Aorta (tissue), 5 donors: Measurements from ENCODE around the gene APOBEC3B. TPM values are rescaled to one million over a fixed set of nuclear protein-coding genes. Genes with fewer than 3 reads are reported as not detected.
A peak's percentile ranks its signal among the peaks of the same experiment; 100 is the strongest.

Experiments
- ATAC-seq: fragments of 200-7000 bp; cut with Tn5 transposase; one replicate; pipeline ENCODE4 v1.9.1; 2022; ENCODE audit warnings: moderate library complexity; ENCODE audit not compliant: low FRiP score
- DNase-seq, 2 donors: peaks; one replicate each; pipeline ENCODE4 v3.0.0-alpha.2; 2020
- H3K27ac ChIP-seq, 2 donors: one replicate each; pipeline ENCODE4 v1.5.1; 2013; ENCODE audit warnings: low read length in 2 of 2, mild to moderate bottlenecking in 2 of 2, moderate library complexity in 2 of 2, control low read depth in 1 of 2, inconsistent platforms in 1 of 2, low read depth in 1 of 2
- H3K27me3 ChIP-seq, 2 donors: one replicate each; pipeline ENCODE4 v1.6.1; 2013; ENCODE audit warnings: control low read depth in 1 of 2, low read length in 1 of 2, mild to moderate bottlenecking in 1 of 2, moderate library complexity in 1 of 2; ENCODE audit not compliant: insufficient read depth in 2 of 2, control insufficient read depth in 1 of 2
- H3K36me3 ChIP-seq, 2 donors: one replicate each; pipeline ENCODE4 v1.6.1; 2013; ENCODE audit warnings: control low read depth in 1 of 2, low read length in 1 of 2, mild to moderate bottlenecking in 1 of 2; ENCODE audit not compliant: insufficient read depth in 2 of 2, control insufficient read depth in 1 of 2
- H3K4me1 ChIP-seq, 2 donors: one replicate each; pipeline ENCODE4 v1.6.1; 2013; ENCODE audit warnings: low read length in 2 of 2, control low read depth in 1 of 2, mild to moderate bottlenecking in 1 of 2, moderate library complexity in 1 of 2; ENCODE audit not compliant: insufficient read depth in 2 of 2, control insufficient read depth in 1 of 2
- H3K4me3 ChIP-seq, 2 donors: one replicate each; pipeline ENCODE4 v1.5.1; 2013; ENCODE audit warnings: low read length in 2 of 2, control low read depth in 1 of 2, mild to moderate bottlenecking in 1 of 2
- H3K9me3 ChIP-seq: one replicate; pipeline ENCODE4 v1.6.1; 2013; ENCODE audit warnings: mild to moderate bottlenecking, low read length; ENCODE audit not compliant: control insufficient read depth
- WGBS, 2 donors: extraction: QIAGEN DNeasy Blood & Tissue Kit; methylation state at CpG; one replicate each; pipeline ENCODE4 v1.1.7; 2013; 5-methylcytosine and 5-hydroxymethylcytosine counted together
- intact Hi-C, 2 donors: fragments of 100-400 bp; cut with DNase I; formaldehyde crosslinking; loops; one replicate each; pipeline versions ENCODE4 v1.14.2 to v1.15.0; 2022
- long read RNA-seq, 2 donors: library from polyadenylated mRNA; unstranded; transcript quantifications; one replicate each; pipeline ENCODE4 v2.0.0, GENCODE V29; 2020 to 2021
- polyA plus RNA-seq, 2 donors: library from polyadenylated mRNA; stranded (reverse); fragments of 200-250 nt; gene quantifications; one replicate each; pipeline ENCODE4 v1.2.3, GENCODE V29; 2013
- total RNA-seq, 2 donors: library from RNA; stranded (reverse); fragmentation: NEBNext Ultra II Directional; extraction: Animal tissue kit (Norgen Biotek cat#: 25700); gene quantifications; one replicate each; pipeline ENCODE4 v1.2.1, GENCODE V29; 2021
- donor health status: healthy with polysubstance abuse.
- donor health status: Bipolar disorder and iron deficiency.
- donor health status: DM: no; HTN: no; CAD: no.
- donor health status: DM: no; HTN: no; CAD: no.
- donor health status: DM: yes; HTN: yes; CAD: no.

The APOBEC3B gene
- 1 to 10 TPM in 1 of 2 donors, not detected in 1; 1.4 TPM for total RNA-seq
- polyA plus RNA-seq, result 1 to 10 TPM in 1 of 2 donors, not detected in 1; 2.0 TPM
- long read RNA-seq, donor 1, result 0 reads
- long read RNA-seq, donor 2, result 0 reads

GRCh38 chr22:38981992-38982927, at the start of gene APOBEC3B:
Gene APOBEC3B, plus strand, starts transcription at chr22:38982347. Its CDS starts 107 bp downstream, at chr22:38982454.
- DNase-seq, result peak; percentile 83 to 90
- intact Hi-C loops, result loop anchor here in 1 of 2 donors (5.0 kb wide), 1 partner anchor 120 kb away; no protein-coding TSS in a partner anchor

GRCh38 chr22:38935023-38935422, 47.1 kb upstream of the APOBEC3B start:
- Histone ChIP-seq H3K4me3 (no peak overlapping the region), H3K27ac (no peak overlapping the region), H3K9me3 (no peaks in the 10 kb centered on the region), H3K4me1 (no peaks in the 10 kb centered on the region), H3K36me3 (no peaks in the 10 kb centered on the region), H3K27me3 (no peaks in the 10 kb centered on the region)
- intact Hi-C loops, result no loop called here
- 76 to 78% methylated on average over 8 of the region's 8 CpGs for WGBS, 2 donors
- no peak for ATAC-seq
- DNase-seq, result no peak

More at GRCh38 chr22:38981992-38982927, at the start of gene APOBEC3B:
- Histone ChIP-seq H3K27ac (no peak within 1 kb of the TSS), H3K9me3 (no peaks in the 10 kb centered on the region), H3K36me3 (no peaks in the 10 kb centered on the region), H3K27me3 (no peaks in the 10 kb centered on the region), H3K4me3 (peak within 1 kb of the TSS; percentile 2 to 19), H3K4me1 (no peaks in the 10 kb centered on the region)
- peak; percentile 97 for ATAC-seq
- 12% methylated on average over 14 to 16 of the region's 16 CpGs for WGBS, 2 donors

- Histone ChIP-seq H3K4me1 (no peaks in the 10 kb centered on the region), H3K36me3 (no peaks in the 10 kb centered on the region), H3K9me3 (no peaks in the 10 kb centered on the region), H3K27me3 (no peaks in the 10 kb centered on the region), H3K4me3 (no peak overlapping the region), H3K27ac (no peak overlapping the region)
- no peak for DNase-seq
- WGBS, 2 donors, result 92 to 95% methylated on average over 13 of the region's 13 CpGs
- intact Hi-C loops, result no loop called here
- ATAC-seq, result no peak
Measured at GRCh38 chr22:38935616-38936015, 46.5 kb upstream of the APOBEC3B start.

GRCh38 chr22:38936562-38936961, 45.6 kb upstream of the APOBEC3B start:
- Histone ChIP-seq H3K4me3 (no peak overlapping the region), H3K36me3 (no peaks in the 10 kb centered on the region), H3K4me1 (no peaks in the 10 kb centered on the region), H3K27me3 (no peaks in the 10 kb centered on the region), H3K27ac (no peak overlapping the region), H3K9me3 (no peaks in the 10 kb centered on the region)
- ATAC-seq, result no peak
- 79 to 81% methylated on average over 17 of the region's 17 CpGs for WGBS, 2 donors
- intact Hi-C loops, result no loop called here
- no peak for DNase-seq

DNA sequence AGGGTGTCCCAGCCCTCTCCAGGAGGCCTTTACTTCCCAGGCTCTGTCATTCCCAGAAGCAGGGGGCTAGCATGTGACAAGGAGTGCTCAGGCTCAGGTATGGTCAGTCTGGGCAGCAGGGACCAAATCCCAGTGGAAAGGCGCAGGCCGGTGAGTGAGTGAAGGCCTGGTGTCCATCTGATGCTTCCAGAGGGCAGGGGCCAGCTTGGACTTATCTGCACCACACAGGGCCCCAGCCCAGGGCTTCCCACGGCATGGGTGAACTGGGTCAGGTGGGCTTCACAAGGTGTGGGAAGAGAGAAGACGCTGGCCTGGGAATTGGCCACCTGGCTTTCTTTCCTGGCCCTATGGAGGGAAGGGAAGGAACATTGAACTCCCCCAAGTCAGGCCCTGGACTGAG, 45.1 kb upstream of the APOBEC3B start:
- DNase-seq, result no peak
- Histone ChIP-seq H3K27ac (no peak overlapping the region), H3K36me3 (no peaks in the 10 kb centered on the region), H3K27me3 (no peaks in the 10 kb centered on the region), H3K9me3 (no peaks in the 10 kb centered on the region), H3K4me3 (no peak overlapping the region), H3K4me1 (no peaks in the 10 kb centered on the region)
- WGBS, 2 donors, result 97 to 98% methylated on average over 4 of the region's 4 CpGs
- ATAC-seq, result no peak
- intact Hi-C loops, result no loop called here

GRCh38 chr22:38937541-38937940, 44.6 kb upstream of the APOBEC3B start:
- no peak overlapping the region for H3K27ac ChIP-seq
- DNase-seq (no peak), ATAC-seq (no peak)
- no peaks in the 10 kb centered on the region for H3K9me3 ChIP-seq
- no peak overlapping the region for H3K4me3 ChIP-seq
- 81 to 85% methylated on average over 12 of the region's 12 CpGs for WGBS, 2 donors
- no peaks in the 10 kb centered on the region for H3K27me3 ChIP-seq
- no peaks in the 10 kb centered on the region for H3K4me1 ChIP-seq
- H3K36me3 ChIP-seq, result no peaks in the 10 kb centered on the region
- intact Hi-C loops, result no loop called here

DNA sequence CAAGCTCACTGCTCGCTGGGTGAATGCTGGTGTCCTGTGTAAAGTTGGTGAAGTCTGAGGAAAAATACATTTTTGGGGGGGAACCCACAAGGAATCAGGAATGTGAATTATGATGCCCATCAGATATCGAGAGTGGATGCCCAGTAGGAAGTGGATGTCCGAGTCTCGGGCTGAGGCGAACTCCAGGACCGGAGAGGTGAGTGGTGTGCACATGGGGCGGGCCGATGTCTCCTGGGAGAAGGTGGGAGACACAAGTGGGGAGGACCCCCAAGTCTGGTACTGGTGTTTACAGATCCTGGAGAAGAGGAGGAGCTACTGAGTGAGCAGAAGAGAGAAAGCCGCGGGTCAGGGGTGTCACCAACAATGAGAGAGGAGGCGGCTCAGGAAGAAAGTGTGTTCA, 43.9 kb upstream of the APOBEC3B start:
- intact Hi-C loops, result no loop called here
- H3K27ac ChIP-seq, result no peak overlapping the region
- H3K4me3 ChIP-seq, result no peak overlapping the region
- ATAC-seq (no peak), DNase-seq (no peak)
- H3K27me3 ChIP-seq, result no peaks in the 10 kb centered on the region
- H3K9me3 ChIP-seq, result no peaks in the 10 kb centered on the region
- H3K4me1 ChIP-seq, result no peaks in the 10 kb centered on the region
- 62 to 72% methylated on average over 11 of the region's 11 CpGs for WGBS, 2 donors
- H3K36me3 ChIP-seq, result no peaks in the 10 kb centered on the region

DNA sequence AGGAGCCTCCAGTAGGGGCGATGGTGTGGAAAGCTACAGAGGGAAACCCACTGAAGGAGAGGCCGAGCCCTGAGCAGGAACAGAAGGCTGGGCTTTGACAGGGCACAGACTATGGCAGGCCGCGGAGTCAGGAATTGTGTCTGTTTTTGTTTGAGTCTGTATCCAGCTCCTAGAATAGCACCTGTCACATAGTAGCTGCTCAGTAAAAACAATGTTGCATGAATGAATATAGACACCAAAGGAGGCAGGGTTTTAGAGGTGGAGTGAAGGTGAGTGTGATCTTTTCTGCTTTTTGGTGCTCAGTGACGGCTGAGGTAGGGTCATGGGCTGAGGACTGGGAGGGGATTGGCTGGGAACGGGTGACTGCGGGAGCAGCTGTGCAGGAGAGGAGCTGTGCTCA, 43.2 kb upstream of the APOBEC3B start:
- no peak for ATAC-seq
- Histone ChIP-seq H3K27ac (no peak overlapping the region), H3K4me3 (no peak overlapping the region), H3K36me3 (no peaks in the 10 kb centered on the region), H3K4me1 (no peaks in the 10 kb centered on the region), H3K27me3 (no peaks in the 10 kb centered on the region), H3K9me3 (no peaks in the 10 kb centered on the region)
- DNase-seq, result no peak
- 81 to 84% methylated on average over 7 of the region's 7 CpGs for WGBS, 2 donors
- intact Hi-C loops, result no loop called here
